ENCODE data around the gene DCP1A.

- TF ChIP-seq, protein P1, sequence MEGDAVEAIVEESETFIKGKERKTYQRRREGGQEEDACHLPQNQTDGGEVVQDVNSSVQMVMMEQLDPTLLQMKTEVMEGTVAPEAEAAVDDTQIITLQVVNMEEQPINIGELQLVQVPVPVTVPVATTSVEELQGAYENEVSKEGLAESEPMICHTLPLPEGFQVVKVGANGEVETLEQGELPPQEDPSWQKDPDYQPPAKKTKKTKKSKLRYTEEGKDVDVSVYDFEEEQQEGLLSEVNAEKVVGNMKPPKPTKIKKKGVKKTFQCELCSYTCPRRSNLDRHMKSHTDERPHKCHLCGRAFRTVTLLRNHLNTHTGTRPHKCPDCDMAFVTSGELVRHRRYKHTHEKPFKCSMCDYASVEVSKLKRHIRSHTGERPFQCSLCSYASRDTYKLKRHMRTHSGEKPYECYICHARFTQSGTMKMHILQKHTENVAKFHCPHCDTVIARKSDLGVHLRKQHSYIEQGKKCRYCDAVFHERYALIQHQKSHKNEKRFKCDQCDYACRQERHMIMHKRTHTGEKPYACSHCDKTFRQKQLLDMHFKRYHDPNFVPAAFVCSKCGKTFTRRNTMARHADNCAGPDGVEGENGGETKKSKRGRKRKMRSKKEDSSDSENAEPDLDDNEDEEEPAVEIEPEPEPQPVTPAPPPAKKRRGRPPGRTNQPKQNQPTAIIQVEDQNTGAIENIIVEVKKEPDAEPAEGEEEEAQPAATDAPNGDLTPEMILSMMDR (IDR thresholded peaks at IDR 0.05): no peak
- no peak for TF ChIP-seq POLR2A (IDR thresholded peaks at IDR 0.05)
Observed at GRCh38 chr3:53242155-53242554, 105.2 kb downstream of the DCP1A start.
